CD4-positive, alpha-beta T cell treated with Interleukin-2 at 100 ng/mL for 4 hours (primary cell): Measurements from ENCODE around the gene DNAJC13.

Experiments used
- DNase-seq: peaks from one replicate; pipeline ENCODE4 v3.0.0-alpha.2; 2020; ENCODE audit warnings: low spot score

DNAJC13 gene

DNA sequence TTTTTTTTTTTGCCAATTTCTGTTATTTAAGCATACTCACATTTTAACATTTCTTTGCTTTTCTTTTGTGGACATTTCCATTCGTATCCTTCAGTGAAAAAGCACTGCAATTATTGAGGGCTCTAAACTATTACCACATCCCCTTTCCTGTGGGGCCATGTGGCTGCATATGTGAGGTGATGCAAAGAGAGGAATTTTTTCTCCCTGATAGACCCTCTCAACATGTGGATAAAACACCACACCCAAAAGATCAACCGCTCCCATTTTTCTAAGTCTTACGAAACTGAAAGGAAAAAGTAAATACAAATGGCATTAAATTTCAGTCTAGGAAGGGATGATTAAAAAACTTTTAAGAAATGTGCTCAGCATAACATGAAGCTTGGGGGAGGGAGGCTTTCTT, 68.8 kb downstream of the DNAJC13 start:
- no peak for DNase-seq

DNA sequence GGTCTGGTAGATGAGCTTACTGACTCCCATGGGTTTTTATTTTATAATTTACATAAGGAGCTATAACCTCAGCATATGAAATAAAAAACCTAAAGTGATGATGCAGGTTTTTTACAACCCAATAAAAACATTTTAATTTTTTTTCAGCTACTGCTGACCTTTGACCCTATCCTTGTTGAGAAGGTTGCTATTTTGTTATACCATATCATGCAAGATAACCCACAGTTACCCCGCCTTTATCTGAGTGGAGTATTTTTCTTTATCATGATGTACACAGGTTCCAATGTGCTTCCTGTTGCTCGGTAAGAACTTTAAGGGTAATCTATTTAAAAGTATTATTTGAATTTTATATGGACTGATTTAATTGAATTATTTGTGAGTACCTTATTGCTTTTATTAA, 70.8 kb downstream of the DNAJC13 start:
- no peak for DNase-seq

DNA sequence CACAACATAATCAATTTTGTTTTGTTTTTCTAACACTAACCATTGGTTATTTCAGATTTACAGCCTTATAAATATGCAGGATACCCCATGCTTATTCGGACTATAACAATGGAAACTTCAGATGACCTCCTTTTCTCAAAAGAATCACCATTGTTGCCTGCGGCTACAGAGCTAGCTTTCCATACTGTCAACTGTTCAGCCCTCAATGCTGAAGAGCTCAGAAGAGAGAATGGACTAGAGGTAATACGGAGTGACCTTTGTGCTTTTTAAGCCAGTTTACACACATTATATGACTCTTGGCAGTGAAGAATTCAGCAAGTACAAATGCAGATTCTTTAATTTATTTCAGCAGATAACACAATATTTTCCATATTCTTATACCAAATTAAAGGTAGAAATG, 81.8 kb downstream of the DNAJC13 start:
- DNase-seq = no peak

DNA sequence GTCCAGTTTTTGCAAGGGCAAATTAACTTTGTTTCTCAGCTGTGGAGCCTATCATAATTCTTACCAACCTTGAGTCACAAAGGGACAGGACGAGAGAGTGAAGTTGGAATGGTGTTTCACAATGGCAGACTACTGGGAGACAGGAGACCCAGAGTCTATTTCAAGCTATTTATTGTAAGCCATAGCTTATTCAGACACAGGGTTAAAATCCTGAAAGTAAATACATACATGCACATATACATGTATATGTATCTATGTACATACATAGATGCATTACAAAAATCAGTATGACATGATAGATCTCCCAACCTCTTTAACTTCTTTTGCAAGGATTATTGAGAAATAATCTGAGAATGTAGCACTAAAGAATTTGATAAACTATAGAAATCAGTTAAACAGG, 86.3 kb downstream of the DNAJC13 start:
- DNase-seq = no peak

DNA sequence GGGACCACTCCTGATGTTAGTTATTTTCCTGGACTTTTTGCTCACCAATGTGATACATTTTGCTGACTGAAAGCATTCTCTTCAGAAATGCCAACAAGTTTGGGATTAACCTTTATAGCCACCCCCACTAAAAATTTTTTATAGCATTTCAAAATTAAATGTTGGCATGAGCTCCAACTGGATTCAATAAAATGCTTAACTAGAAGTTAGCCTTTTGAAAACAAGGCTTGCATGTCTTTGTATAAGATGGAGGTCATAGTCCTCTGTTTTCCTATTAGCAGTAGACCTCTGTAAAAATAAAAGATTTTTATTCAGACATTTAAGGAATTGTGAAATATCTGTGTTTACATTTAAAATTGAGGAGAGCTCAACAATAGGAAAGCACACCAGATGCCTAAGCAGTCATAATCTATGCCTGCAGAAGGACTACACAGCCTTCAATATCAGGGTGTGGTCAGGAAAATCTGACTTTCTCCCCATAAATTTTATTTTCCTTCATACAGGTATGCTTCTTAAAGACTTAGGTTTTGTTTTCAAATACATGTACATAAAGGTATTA, 87.2 kb downstream of the DNAJC13 start:
- no peak for DNase-seq

DNA sequence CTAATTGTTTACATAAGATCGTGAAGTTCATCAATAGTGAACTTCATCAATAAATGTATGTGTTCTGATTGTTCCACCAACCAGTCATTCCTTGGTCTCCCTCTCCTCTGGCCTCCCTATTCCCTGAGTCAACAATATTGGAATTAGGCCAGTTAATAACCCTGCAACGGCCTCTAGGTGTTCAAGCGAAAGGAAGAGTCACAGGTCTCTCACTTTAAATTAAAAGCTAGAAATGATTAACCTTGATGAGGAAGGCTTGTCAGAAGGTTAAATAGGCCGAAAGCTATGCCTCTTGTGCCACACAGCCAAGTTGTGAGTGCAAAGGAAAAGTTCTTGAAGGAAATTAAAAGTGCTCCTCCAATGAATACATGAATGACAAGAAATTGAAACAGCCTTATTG, 90.4 kb downstream of the DNAJC13 start:
- DNase-seq = no peak

DNA sequence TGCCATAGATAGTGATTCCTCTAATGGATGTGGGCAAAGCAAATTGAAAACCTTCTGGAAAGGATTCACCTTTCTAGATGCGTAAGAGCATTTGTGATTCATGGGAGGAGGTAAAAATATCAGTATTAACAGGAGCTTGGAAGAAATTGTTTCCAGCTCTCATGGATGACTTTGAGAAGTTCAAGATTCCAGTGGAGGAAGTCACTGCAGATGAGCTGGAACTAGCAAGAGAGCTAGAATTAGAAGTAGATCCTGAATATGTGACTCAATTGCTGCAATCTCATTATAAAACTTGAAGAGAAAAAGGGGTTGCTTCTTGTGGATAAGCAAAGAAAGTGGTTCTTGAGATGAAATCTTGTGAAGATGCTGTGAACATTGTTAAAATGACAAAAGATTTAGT, 91.8 kb downstream of the DNAJC13 start:
- no peak for DNase-seq

DNA sequence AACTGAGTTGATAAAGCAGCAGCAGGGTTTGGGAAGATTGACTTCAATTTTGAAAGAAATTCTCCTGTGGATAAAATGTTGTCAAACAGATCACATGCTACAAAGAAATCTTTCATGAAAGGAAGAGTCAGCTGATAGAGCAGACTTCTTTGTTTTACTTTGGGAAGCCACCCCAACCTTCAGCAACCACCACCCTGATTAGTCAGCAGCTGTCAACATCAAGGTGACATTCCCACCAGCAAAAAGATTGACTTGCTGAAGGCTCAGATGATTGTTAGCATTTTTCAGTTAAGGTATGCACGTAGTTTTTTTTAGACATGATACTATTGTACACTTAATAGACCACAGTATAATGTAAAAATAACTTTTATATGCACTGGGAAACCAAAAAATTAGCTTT, 92.2 kb downstream of the DNAJC13 start:
- no peak for DNase-seq

DNA sequence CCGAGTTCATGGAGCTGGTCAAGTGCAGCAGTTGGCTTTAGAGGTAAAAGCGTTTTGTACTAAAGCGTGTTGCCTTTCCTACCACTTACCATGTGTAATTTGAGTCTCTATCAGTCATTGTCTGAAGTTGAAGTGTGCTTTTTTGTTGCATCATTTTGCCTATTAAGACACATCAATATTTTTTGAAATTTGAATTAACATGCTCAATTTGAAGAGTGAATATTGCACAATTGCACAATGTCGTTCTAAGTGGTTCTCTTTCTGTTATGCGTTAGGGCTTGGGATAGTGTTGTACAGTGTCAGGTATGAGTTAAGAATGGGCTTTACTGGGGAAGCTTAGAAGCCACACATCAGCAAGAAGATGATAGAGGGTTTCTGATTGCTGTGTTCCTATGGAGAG, 95.8 kb downstream of the DNAJC13 start:
- no peak for DNase-seq

DNA sequence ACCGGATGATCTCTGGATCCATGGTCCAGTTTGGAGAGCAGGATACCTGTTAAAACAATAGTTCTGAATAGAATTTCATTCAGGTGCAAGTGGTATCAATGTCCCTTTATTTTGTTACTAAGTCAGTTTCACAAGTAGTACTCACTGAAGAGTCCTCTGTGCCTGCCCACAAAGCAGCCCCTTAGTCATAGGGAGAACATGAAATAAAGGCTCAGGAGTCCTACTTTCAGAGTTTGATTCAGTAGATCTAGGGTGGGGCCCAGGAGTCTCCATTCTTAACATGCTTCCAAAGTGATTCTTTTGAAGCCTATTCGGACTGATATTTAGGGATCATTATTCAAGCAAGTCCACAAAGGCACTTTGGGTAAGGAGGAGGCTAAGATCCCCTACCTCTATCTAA, 100.0 kb downstream of the DNAJC13 start:
- no peak for DNase-seq

DNA sequence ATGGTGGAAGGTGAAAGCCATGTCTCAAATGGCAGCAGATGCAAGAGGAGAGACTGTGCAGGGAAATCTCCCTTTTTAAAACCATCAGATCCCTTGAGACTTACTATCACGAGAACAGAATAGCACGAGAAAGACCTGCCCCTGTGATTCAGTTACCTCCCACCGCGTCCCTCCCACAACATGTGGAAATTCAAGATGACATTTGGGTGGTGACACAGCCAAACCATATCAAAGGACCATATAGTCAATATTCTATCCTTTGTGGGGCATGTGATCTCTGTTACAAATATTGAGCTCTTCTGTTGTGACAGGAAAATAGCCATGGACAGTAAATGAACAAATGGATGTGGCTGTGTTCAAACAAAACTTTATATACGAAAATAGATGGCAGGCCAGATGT, 102.6 kb downstream of the DNAJC13 start:
- DNase-seq = no peak

DNA sequence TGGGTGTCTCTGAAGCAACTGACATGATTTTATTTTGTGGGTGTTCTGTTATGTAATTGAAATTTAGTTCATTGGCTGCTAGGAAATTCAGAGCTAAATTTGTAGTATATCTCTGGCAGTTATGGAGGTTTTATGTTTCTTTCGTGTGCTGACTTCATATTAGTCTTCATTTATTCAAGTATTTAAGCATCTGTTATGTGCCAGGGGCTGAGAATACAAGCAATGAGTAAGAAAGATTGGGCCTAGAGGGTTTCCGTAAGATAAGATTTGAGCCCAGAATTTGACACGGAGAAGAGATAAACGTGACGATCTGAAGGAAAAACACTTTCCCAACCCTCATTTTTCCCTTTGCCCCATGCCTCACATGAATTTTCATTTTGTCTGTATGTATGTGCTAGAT, 104.6 kb downstream of the DNAJC13 start:
- no peak for DNase-seq

DNA sequence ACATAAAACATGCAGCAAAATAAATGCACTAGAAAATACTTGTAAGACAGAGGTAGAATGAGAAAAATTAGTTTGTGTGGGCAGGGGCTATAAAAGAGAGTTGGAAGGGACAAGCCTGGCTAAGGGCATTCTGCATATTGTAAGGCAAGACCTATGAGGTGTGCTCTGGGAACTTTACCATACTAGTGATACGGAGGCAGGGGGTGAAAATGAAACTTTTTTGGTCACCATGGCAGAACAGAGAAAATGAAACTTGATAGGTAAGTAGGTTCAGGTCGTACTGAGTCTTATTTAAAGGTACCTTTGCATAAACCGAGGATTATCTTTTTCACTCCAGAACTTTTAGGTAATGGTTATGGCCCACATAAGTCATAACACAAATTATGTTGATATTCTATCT, 105.1 kb downstream of the DNAJC13 start:
- DNase-seq = no peak

DNA sequence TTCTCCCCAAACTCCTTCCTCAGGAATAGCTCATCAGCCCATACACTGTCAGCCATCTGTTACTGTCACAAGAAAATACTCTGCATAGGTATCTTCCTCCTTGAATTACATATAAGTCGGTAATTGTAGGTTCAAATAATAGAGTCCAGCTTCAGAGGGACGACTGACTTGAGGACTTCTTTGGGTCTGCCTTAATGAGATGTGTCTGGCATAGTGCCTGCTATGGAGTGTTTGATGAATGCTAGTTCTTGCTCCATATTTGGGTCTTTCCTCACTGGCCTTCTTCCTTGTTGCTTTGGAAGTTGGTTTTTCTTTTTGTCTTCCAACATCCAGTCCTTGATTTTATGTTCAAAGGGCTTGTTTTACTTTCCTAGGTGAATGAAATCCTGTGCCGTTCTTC, 113.3 kb downstream of the DNAJC13 start:
- DNase-seq = no peak

DNA sequence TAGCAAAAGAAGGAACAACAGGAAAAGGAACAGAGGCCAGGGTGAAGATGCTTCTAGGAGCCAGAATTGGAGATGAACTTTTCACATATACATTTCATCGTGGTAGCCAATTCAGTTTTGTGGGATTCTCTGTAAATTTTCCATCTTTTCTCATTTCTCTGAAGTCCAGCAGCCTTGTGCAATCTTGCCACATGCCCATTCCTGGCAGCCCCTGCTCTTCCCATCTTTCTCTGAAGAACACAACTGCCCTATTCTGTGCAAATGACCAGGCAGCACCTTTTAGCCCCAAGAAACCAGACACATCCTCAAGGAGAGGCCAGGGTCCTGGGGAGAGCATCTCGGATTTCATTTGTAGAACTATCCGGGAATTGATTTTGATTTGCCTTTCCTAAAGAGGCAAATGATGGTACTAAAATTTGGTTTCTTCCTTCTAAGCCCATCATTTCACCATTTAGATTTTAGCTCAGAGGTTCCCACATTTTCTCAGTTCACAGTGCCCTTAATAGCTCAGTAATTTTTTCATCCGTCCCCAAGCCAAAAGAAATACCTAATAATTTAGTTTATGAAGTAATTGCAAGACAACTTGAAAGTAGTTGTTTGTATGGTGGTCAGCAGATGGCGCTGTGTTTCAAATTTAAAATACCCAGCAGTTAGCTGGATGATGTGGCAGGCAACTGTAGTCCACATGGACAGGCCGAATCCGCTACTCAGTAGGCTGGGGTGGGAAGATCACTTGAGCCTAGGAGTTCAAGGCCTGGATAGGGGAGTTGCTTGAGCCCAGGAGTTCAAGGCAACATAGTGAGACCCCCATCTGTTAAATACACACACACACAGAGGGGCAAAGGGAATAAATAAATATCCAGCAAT, 118.5 kb downstream of the DNAJC13 start:
- peak; percentile 59 for DNase-seq

DNA sequence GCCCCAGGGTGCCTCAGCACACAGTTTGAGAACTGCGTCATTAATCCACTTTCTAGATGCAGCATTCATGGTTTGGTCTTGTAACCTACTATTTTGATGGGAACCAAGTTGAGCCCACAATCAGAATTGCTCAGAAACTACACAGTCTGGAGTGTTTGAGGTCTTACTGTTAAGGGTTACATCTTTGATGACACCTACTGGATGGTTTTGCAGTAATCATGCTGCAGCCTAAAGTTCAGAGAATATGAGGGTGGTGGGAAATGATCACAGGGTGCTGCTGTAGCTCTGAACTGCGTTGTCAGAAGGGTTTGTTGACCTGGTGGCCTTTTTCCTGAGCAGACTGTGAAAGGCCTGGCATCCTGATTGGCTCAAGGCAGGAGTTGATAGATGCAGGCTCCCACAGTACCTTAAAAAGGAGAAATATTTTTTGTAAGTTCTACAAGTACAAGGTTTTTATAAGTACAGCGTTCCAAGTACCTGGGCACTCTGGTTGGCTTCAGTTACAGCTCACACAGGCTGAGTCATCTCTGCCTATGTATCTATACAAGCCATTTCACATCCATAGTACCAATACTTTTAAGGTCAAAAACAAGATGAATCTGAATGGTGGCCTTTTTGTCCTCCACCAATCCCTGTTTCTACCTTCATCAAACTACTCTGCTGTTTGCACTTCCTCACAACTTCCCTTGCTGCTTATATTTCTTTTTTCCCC, 119.3 kb downstream of the DNAJC13 start:
- no peak for DNase-seq

DNA sequence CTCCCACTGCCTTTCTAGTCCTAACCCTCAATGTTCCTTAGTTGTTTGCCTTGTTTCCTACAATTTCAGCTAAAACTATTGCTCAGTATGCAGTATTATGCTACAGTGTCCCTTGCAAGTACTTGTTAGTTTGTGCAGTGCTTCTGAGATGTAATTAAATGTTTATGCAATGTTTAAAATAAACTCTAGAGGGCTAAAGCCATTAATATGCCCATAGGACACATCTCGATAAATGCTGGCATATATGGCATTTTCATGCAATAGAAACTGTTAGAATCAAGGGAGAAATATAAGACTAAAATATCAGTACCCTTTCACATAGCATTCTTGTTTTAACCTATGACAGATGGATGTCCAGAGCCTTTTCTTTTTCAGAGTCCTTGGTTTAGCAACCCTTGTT, 120.0 kb downstream of the DNAJC13 start:
- no peak for DNase-seq

DNA sequence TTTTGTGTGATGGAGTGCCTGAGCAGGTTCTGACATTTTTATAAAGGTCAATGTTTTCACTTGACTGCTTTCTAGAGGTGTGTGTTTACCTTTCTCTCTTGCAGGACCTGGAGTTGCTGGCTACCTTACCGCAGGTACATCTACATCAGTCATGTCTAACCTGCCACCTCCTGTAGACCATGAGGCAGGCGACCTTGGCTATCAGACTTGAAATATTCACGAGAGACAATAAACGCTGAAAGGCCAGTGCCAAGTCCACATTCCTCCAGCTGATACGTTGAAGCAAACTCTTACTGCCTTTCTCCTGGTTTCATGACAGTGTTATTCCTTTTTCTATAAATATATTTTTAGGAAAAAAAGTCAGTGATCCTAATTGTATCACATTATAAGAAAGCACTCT, 120.8 kb downstream of the DNAJC13 start:
- DNase-seq = no peak

DNA sequence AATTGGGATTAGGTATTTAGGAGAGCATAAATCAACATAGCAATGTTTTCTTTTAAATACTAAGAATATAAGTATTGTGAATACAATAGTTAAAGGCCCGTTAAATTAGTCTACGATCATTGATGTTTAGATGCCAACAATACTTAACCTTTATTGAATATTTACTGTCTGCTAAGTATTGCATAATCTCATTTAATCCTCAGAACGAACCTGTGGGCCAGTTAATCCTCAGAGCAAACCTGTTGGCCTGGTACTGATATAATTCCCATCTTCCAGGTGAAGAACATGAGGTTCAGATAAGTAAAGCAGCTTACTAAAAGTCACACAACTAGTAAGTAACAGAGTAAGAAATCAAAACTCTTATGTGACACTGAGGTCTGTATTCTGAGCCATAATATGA, 122.4 kb downstream of the DNAJC13 start:
- DNase-seq = no peak

DNA sequence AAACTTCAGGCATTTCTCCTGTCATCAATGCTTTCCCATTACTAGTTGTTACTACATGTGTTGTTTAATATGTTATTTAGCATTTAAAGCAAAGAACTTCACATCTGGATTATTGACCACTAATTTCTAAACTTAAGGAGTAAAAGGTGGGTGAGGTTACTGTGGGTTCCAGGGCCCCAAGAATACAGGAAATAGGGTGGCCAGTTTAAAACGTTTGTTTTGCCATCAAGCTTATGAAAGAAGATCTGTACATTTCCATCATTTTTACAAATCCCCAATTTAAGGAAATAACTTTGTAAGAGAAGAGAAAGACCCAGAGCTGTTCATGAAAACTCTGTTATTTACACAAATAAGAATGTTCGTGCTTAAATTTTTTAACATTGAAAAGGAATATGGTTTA, 125.3 kb downstream of the DNAJC13 start:
- no peak for DNase-seq

DNA sequence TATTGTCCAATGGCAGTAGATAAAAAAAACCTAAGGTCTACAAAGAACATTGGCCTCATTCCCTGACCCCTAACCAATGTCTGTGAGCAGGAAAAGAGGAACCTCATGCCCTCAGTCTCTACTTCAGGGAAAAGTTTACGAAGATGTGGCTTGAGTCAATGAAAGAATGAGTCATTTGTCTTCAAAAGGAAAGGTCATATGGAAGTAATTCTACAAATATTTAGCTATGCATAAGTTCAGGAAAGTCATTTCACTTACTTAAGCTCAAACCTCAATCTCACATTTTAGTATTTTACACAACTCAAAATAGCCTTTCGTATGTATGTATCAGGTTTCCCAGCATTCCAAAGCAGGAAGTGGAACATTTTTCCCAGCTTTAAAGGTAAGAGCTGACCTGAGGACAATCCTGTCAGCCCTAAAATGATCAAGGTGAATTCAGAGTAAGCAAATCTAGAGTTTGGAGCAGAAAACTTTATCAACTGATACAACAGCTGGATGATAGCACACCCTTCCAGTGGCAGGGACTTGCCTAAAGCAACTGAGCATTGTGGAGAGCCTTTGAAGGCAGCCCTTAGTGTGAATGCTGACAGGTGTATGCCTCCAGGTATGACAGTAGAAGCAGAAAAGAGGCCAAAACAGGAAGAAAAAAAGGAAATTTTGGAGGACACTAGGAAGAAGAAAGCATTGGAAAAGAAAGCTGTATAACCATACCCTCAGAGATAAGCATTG, 125.9 kb downstream of the DNAJC13 start:
- DNase-seq = no peak

DNA sequence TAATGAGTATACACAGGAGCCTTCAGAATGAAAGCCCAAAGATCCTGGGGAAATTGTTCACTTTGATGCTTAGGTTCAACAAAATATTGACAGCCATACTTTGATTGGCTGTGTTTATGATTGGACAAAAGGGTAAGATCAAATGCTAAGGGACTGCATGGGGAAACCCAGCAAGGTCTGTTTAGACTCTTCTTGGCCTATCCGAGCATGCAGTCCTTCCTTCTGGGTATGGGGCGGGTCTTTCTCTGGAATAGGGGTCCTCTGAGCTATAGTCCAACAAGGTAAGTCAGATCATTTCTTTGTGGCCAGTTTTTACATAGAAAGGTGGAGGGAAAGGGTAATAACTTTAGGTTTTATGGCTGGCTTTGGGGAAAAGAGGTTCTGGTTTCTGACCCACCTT, 126.8 kb downstream of the DNAJC13 start:
- DNase-seq = no peak

DNA sequence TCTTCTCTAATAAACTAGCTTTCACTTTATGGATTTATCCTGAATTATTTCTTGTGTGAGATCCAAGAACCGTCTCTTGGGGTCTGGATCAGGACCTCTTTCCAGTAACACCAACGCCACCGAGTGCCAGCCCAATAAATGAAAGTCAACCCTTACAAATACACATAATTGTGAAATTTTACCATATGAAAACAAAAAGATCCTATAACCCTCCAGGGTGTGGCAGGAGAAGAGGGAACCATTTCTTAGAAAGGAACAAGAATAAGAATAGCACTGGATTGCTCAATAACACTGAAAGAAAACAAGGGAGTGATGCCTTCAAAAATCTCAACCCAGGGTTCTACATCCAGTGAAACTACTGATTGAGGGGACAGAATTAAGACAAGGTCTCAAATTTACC, 128.2 kb downstream of the DNAJC13 start:
- no peak for DNase-seq
